ENCODE measurements around the gene KIF26B. TPM values are rescaled to one million over a fixed set of nuclear protein-coding genes. Genes with fewer than 3 reads are reported as not detected.

KIF26B gene
- total RNA-seq, 2 donors from 2014 or later: 0.78 to 4.6 TPM

GRCh38 chr1:245577191-245578157, 422.7 kb downstream of the KIF26B start:
- ATAC-seq (no peak), DNase-seq (no peak)
- Histone ChIP-seq H3K4me3 (no peak overlapping the region), H3K36me3 (replicated peaks in 1 of 2; ENCODE audit: insufficient read depth in 1 of 2, low read depth in 2 of 2) (no peaks in the 10 kb centered on the region), H3K27ac (no peak overlapping the region), H3K9me3 (no peaks in the 10 kb centered on the region), H3K4me1 (no peaks in the 10 kb centered on the region), H3K27me3 (no peaks in the 10 kb centered on the region)
- TF ChIP-seq, protein P1, sequence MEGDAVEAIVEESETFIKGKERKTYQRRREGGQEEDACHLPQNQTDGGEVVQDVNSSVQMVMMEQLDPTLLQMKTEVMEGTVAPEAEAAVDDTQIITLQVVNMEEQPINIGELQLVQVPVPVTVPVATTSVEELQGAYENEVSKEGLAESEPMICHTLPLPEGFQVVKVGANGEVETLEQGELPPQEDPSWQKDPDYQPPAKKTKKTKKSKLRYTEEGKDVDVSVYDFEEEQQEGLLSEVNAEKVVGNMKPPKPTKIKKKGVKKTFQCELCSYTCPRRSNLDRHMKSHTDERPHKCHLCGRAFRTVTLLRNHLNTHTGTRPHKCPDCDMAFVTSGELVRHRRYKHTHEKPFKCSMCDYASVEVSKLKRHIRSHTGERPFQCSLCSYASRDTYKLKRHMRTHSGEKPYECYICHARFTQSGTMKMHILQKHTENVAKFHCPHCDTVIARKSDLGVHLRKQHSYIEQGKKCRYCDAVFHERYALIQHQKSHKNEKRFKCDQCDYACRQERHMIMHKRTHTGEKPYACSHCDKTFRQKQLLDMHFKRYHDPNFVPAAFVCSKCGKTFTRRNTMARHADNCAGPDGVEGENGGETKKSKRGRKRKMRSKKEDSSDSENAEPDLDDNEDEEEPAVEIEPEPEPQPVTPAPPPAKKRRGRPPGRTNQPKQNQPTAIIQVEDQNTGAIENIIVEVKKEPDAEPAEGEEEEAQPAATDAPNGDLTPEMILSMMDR (IDR thresholded peaks at IDR 0.05): no peak
- no peak for TF ChIP-seq POLR2A (IDR thresholded peaks at IDR 0.05)
- 74 to 77% methylated on average over 19 to 34 of the region's 34 CpGs for WGBS, 2 donors
- intact Hi-C loops (cut with DNase I): no loop called here

DNA sequence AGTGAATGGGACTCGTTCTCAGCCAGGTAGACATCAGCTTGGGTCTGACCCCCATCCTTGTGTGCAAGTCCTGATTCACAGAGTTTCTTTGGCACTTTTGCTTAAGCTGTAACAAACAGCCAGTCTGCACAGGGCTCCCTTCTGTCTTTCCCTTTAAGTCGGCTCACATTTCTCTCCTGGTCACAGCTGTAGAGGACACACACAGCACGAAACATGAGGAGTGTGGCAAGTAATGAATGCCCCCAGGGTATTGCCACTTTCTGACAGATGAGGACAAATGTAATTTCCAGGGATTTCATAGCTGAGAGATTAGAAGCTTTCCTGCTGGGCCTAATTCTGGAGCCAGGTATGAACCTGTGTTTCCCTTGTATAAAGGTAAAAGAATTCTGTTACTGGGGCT, 423.5 kb downstream of the KIF26B start:
- Histone ChIP-seq H3K4me3 (no peak overlapping the region), H3K36me3 (replicated peaks in 1 of 2; ENCODE audit: insufficient read depth in 1 of 2, low read depth in 2 of 2) (no peaks in the 10 kb centered on the region), H3K27me3 (no peaks in the 10 kb centered on the region), H3K4me1 (no peaks in the 10 kb centered on the region), H3K9me3 (no peaks in the 10 kb centered on the region), H3K27ac (no peak overlapping the region)
- DNase-seq (no peak), ATAC-seq (no peak)
- TF ChIP-seq, protein P1 (IDR thresholded peaks at IDR 0.05): no peak
- no peak for TF ChIP-seq POLR2A (IDR thresholded peaks at IDR 0.05)
- 46 to 52% methylated on average over 3 of the region's 3 CpGs for WGBS, 2 donors
- intact Hi-C loops (cut with DNase I): no loop called here

DNA sequence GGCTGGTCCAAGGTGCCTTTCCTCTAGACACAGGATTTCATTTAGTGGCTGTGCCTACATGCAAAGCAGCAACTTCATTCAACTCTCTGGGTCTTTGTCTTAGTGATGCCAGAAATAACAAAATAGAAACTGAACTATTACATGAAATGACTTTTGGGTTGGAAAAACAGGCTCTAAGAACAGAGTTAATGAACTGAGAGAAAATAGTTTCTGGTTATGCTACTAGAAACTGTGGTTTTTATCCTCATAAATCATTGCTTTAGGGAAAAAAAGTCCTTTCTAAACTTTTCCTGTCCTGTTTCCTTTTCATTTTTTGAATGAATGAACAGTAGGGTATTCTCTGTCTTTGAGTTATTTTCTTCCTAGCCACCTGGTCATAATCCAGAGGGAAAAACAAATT, 424.0 kb downstream of the KIF26B start:
- intact Hi-C loops (cut with DNase I): no loop called here
- no peak overlapping the region for H3K27ac ChIP-seq
- no peaks in the 10 kb centered on the region for H3K27me3 ChIP-seq
- H3K4me3 ChIP-seq: no peak overlapping the region
- ATAC-seq (no peak), DNase-seq (no peak)
- no peaks in the 10 kb centered on the region for H3K36me3 ChIP-seq (replicated peaks in 1 of 2; ENCODE audit: insufficient read depth in 1 of 2, low read depth in 2 of 2)
- no peak for TF ChIP-seq POLR2A (IDR thresholded peaks at IDR 0.05)
- TF ChIP-seq, protein P1 (IDR thresholded peaks at IDR 0.05): no peak
- H3K9me3 ChIP-seq: no peaks in the 10 kb centered on the region
- H3K4me1 ChIP-seq: no peaks in the 10 kb centered on the region

- no peaks in the 10 kb centered on the region for H3K4me1 ChIP-seq
- no peaks in the 10 kb centered on the region for H3K36me3 ChIP-seq (replicated peaks in 1 of 2; ENCODE audit: insufficient read depth in 1 of 2, low read depth in 2 of 2)
- H3K4me3 ChIP-seq: no peak overlapping the region
- TF ChIP-seq POLR2A (IDR thresholded peaks at IDR 0.05): no peak
- TF ChIP-seq, protein P1 (IDR thresholded peaks at IDR 0.05): no peak
- no peaks in the 10 kb centered on the region for H3K27me3 ChIP-seq
- ATAC-seq (no peak), DNase-seq (no peak)
- no peaks in the 10 kb centered on the region for H3K9me3 ChIP-seq
- no peak overlapping the region for H3K27ac ChIP-seq
- intact Hi-C loops (cut with DNase I): no loop called here
- WGBS, 2 donors: 81 to 91% methylated on average over 7 of the region's 7 CpGs
Observed at GRCh38 chr1:245579881-245580280, 425.1 kb downstream of the KIF26B start.

GRCh38 chr1:245580651-245581050, 425.9 kb downstream of the KIF26B start:
- Histone ChIP-seq H3K36me3 (replicated peaks in 1 of 2; ENCODE audit: insufficient read depth in 1 of 2, low read depth in 2 of 2) (no peaks in the 10 kb centered on the region), H3K9me3 (no peaks in the 10 kb centered on the region), H3K27me3 (no peaks in the 10 kb centered on the region), H3K27ac (no peak overlapping the region), H3K4me3 (no peak overlapping the region), H3K4me1 (no peaks in the 10 kb centered on the region)
- ATAC-seq (no peak), DNase-seq (no peak)
- TF ChIP-seq POLR2A (IDR thresholded peaks at IDR 0.05): no peak
- TF ChIP-seq, protein P1 (IDR thresholded peaks at IDR 0.05): no peak
- intact Hi-C loops (cut with DNase I): no loop called here
- 64 to 70% methylated on average over 6 of the region's 6 CpGs for WGBS, 2 donors

Data from body of pancreas (tissue), 4 donors.